Subcutaneous abdominal adipose tissue (tissue), 5 donors: Measurements from ENCODE around the gene RGS10.
"Not testable (repeated sequence)": the region's sequence is repeated elsewhere in the genome, so short reads cannot be mapped to it uniquely, and the experiment has no call there.

Experiments
- H3K27ac ChIP-seq: one replicate; pipeline ENCODE4 v1.7.0; 2013; ENCODE audit warnings: low read depth, mild to moderate bottlenecking, inconsistent platforms, low read length, moderate library complexity
- H3K27me3 ChIP-seq, 5 donors: one replicate each; pipeline ENCODE4 v1.7.0; 2013; ENCODE audit warnings: low read length in 5 of 5, inconsistent platforms in 1 of 5; ENCODE audit not compliant: control insufficient read depth in 5 of 5, insufficient read depth in 4 of 5
- H3K36me3 ChIP-seq, 5 donors: one replicate each; pipeline ENCODE4 v1.7.0; 2013; ENCODE audit warnings: low read length in 5 of 5; ENCODE audit not compliant: control insufficient read depth in 5 of 5, insufficient read depth in 5 of 5
- H3K4me1 ChIP-seq, 5 donors: one replicate each; pipeline ENCODE4 v1.7.0; 2013; ENCODE audit warnings: low read length in 5 of 5, mild to moderate bottlenecking in 3 of 5, moderate library complexity in 1 of 5; ENCODE audit not compliant: control insufficient read depth in 5 of 5, insufficient read depth in 5 of 5
- H3K4me3 ChIP-seq, 5 donors: one replicate each; pipeline ENCODE4 v1.7.0; 2013; ENCODE audit warnings: low read length in 5 of 5, low read depth in 1 of 5
- H3K9ac ChIP-seq, 5 donors: one replicate each; pipeline ENCODE4 v1.7.0; 2013; ENCODE audit warnings: low read length in 5 of 5, mild to moderate bottlenecking in 4 of 5, moderate library complexity in 3 of 5
- H3K9me3 ChIP-seq, 5 donors: one replicate each; pipeline ENCODE4 v1.7.0; 2013; ENCODE audit warnings: low read length in 5 of 5; ENCODE audit not compliant: control insufficient read depth in 5 of 5
- donor health status: healthy.
- donor health status: healthy.
- donor health status: healthy.
- donor health status: healthy.
- donor health status: healthy.

RGS10 gene

GRCh38 chr10:119539359-119539825, 3.1 kb downstream of the RGS10 start:
- no peak overlapping the region for H3K4me3 ChIP-seq
- H3K4me1 ChIP-seq = peaks cover 0 to 71% (median 30%) of the 10 kb centered on the region in 5 donors

DNA sequence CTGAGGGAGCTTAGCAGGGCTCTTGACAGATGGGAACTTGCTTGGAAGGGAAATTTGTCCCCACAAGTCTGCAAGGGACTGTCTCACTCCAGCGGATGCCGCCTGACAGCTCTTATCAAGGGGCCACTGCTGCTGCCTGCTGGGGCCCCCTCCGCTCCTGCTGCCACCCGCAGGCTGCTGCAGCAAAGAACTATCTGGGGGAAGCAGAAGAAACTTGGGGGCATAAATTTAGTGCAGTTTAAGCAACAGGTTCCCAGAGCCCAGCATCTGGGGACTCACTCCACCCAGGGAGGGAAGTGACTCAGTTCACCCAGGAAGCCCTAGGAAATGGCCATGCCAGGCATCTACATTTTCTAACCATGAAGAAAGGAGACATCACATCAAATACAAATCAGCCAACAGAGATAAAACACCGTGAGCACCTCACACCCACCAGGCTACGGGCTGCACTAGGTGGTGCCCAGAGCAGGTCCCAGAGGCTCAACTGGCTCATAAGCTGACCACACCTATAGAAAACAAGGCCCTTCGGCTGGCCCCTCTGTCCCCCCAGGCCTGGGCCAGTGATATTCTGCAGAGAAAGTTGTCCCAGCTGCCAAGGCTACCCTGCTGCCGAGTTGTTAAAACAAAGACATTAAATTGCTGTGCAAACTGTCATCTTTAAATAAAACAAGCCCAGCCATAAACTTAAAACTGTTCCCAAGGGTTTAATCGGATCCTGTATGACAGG, 3.7 kb downstream of the RGS10 start:
- Histone ChIP-seq H3K9me3 (no peaks in the 10 kb centered on the region), H3K4me3 (no peak overlapping the region), H3K27ac (no peak overlapping the region), H3K36me3 (no peaks in the 10 kb centered on the region), H3K9ac (no peak overlapping the region), H3K4me1 (peaks cover 0 to 69% (median 28%) of the 10 kb centered on the region in 5 donors), H3K27me3 (peaks cover 0 to 14% (median 8%) of the 10 kb centered on the region in 5 donors)

More at GRCh38 chr10:119539359-119539825, 3.1 kb downstream of the RGS10 start:
- Histone ChIP-seq H3K27ac (no peak overlapping the region), H3K9me3 (no peaks in the 10 kb centered on the region), H3K9ac (no peak overlapping the region), H3K36me3 (no peaks in the 10 kb centered on the region), H3K27me3 (peaks cover 0 to 20% (median 8%) of the 10 kb centered on the region in 5 donors)

DNA sequence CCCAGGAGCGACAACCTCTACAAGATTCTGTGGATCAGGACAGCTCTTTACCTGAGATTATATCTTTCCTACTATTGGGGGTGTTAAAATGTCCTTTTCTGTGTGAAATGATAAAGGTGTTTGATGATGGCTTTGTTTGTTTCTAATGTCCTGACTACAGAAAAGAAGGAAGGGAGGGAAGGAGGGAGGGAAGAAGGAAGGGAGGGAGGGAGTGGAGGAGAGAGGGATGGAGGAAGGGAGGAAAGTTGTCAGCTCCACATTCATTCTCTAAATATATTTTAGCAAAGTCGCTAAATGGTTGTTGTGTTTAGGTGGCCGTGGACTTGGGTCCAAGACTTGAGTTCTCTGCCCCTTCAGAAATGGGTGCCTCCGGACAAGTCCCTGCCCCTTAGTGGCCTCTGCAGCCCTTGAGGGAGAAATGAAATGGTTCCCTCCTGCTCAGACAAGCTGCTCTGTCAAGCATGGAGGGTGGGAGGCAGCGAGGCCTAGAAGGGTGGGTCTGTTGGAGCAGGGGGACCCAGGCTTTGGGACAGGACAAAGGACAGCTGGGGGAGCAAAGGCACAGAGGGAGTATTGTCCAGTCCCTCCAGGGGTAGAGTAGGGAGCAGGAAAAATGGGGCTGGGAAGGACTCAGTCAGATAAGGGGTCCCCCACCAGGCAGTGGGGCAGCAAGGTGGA, 4.4 kb downstream of the RGS10 start:
- no peak overlapping the region for H3K9ac ChIP-seq
- H3K27ac ChIP-seq = no peak overlapping the region
- H3K4me3 ChIP-seq = no peak overlapping the region
- H3K27me3 ChIP-seq = peaks cover 0 to 14% (median 7%) of the 10 kb centered on the region in 5 donors
- no peaks in the 10 kb centered on the region for H3K9me3 ChIP-seq
- peaks cover 0 to 62% (median 21%) of the 10 kb centered on the region in 5 donors for H3K4me1 ChIP-seq
- H3K36me3 ChIP-seq = no peaks in the 10 kb centered on the region

DNA sequence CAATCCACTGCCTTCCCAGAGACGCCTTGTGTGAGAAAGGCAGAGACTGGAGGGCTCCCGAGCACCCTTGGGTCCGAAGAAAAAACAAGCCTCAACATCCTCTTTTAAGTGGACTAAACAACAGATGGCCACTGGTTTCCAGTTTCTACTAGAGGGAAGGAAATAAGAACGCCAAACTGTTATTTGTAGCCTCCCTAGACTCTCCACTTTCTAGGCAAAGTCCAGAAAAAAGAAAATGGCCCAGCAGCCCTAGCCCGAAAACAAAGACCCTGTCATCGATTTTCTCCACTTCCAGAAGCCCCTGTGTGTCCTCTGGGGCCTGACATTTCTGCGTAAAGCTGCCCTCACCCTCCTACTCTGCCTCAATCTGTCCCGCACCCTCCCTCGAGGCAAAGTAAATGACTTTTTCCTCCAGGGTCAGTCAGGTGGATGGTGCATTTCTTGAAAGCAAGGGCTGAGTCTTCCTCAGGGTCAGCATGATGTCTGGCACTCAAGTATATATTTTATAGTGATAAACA, 6.0 kb downstream of the RGS10 start:
- H3K27me3 ChIP-seq = peaks cover 0 to 11% (median 1%) of the 10 kb centered on the region in 5 donors
- H3K4me1 ChIP-seq = peaks cover 0 to 46% (median 10%) of the 10 kb centered on the region in 5 donors
- no peak overlapping the region for H3K9ac ChIP-seq
- no peaks in the 10 kb centered on the region for H3K36me3 ChIP-seq
- no peaks in the 10 kb centered on the region for H3K9me3 ChIP-seq
- H3K27ac ChIP-seq = no peak overlapping the region
- peak overlapping the region in 3 of 5 donors; percentile 7 to 44 (median 29) for H3K4me3 ChIP-seq

DNA sequence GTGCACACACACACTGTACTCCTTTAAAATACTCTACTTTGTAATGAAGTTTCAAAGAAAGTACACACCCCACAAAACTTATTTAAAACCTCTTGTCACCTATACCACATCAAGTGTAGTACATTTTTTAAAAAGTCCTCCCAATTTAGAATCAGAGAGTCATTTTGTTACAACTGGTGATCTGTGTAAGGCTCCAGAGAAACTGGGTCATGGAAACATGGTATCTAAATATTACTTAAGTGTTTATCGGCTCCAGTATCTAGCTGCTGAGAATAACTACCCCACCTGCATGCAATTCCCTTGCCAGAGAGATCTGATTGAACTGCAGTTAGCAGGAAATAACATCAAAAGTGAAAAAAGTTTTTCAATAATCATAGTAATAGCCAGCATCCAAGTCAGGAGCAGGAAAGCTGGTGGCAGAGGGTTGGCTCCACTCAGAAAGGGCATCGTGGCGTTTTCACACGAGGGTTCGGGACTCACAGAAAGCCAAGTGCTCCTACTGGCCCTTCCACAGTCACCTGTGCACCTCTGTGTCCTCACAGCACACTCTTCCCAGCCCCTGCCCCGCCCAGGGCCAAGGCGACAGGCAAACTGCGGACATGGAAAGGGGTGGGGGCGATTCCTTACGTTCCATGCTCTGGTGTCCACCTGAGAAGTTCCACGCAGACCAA, 6.5 kb downstream of the RGS10 start:
- H3K4me1 ChIP-seq = peaks cover 0 to 40% (median 7%) of the 10 kb centered on the region in 5 donors
- no peak overlapping the region for H3K9ac ChIP-seq
- peak overlapping the region in 3 of 5 donors; percentile 7 to 44 (median 23) for H3K4me3 ChIP-seq
- no peaks in the 10 kb centered on the region for H3K36me3 ChIP-seq
- H3K27me3 ChIP-seq = peaks cover 0 to 7% (median 0%) of the 10 kb centered on the region in 5 donors
- no peak overlapping the region for H3K27ac ChIP-seq
- no peaks in the 10 kb centered on the region for H3K9me3 ChIP-seq

DNA sequence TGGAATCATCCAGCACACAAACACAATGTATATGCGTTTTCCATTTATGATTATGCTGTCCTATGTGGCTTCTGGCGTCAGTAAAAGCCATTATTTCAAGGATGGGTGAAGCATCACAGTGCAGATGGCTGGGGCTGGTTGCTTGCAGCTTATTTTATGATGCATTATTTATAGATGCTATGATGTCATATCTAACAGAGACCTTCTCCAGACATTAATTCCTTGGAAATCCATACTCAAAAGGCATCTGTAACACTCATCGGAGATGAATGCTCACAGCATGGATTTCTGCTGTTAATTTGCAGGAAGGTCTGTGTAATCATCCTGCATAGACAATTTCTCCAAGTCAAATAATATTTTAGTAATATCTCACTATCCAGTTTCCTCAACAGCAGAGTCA, 7.2 kb downstream of the RGS10 start:
- Histone ChIP-seq H3K4me1 (peaks cover 0 to 34% (median 7%) of the 10 kb centered on the region in 5 donors), H3K27ac (no peak overlapping the region)

GRCh38 chr10:119533473-119533872, 9.0 kb downstream of the RGS10 start:
- Histone ChIP-seq H3K27ac (no peak overlapping the region), H3K27me3 (peaks cover 0 to 2% (median 0%) of the 10 kb centered on the region in 5 donors), H3K9ac (no peak overlapping the region), H3K4me1 (peaks cover 0 to 23% (median 2%) of the 10 kb centered on the region in 5 donors), H3K4me3 (no peak overlapping the region), H3K9me3 (no peaks in the 10 kb centered on the region), H3K36me3 (no peaks in the 10 kb centered on the region)

More for the DNA sequence above, 7.2 kb downstream of the RGS10 start:
- Histone ChIP-seq H3K9me3 (no peaks in the 10 kb centered on the region), H3K9ac (no peak overlapping the region), H3K4me3 (no peak overlapping the region), H3K36me3 (no peaks in the 10 kb centered on the region), H3K27me3 (peaks cover 0 to 7% (median 0%) of the 10 kb centered on the region in 5 donors)

DNA sequence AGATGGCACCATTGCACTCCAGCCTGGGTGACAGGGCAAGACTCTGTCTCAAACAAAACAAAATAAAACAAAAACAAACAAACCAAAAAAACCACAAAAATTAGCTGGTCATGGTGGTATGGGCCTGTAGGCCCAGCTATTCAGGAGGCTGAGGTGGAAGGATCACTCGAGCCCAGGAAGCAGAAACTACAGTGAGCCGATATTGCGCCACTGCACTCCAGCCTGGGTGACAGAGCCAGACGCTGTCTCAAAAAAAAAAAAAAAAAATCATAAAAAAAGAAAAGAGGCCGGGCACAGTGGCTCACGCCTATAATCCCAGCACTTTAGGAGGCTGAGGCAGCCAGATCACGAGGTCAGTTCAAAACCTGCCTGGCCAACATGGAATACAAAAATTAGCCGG, 9.7 kb downstream of the RGS10 start:
- not testable (repeated sequence) for H3K27ac ChIP-seq

GRCh38 chr10:119532251-119532650, 10.3 kb downstream of the RGS10 start:
- H3K27ac ChIP-seq, H3K4me3 ChIP-seq: not testable (repeated sequence)

More for the DNA sequence above, 9.7 kb downstream of the RGS10 start:
- H3K27me3 ChIP-seq, H3K4me3 ChIP-seq, H3K9me3 ChIP-seq, H3K9ac ChIP-seq, H3K36me3 ChIP-seq: not testable (repeated sequence)
- H3K4me1 ChIP-seq = peaks cover 0 to 17% (median 0%) of the 10 kb centered on the region in 5 donors

More at GRCh38 chr10:119532251-119532650, 10.3 kb downstream of the RGS10 start:
- H3K36me3 ChIP-seq, H3K27me3 ChIP-seq, H3K9ac ChIP-seq, H3K9me3 ChIP-seq: not testable (repeated sequence)
- peaks cover 0 to 11% (median 0%) of the 10 kb centered on the region in 5 donors for H3K4me1 ChIP-seq
